GM12878 (cell line): Measurements from ENCODE around the gene TTI1. TPM values are rescaled to one million over a fixed set of nuclear protein-coding genes. Genes with fewer than 3 reads are reported as not detected.

Experiments
- ATAC-seq: fragments of 200-7000 bp; cut with Tn5 transposase; 3 replicates; pipeline ENCODE4 v1.9.1; 2020; ENCODE audit warnings: mild to moderate bottlenecking, moderate library complexity
- BruUV-seq: library from RNA; stranded (reverse); fragments of 400-500 nt; replicated peaks from 2 replicates; lab custom pipeline; 2021; lab: Mats Ljungman, UMichigan
- CTCF ChIA-PET: fragments of 300-600 bp; sonication (Branson Sonifier 250); formaldehyde crosslinking; extraction: SDS; loops from one replicate; lab custom pipeline; 2021; ENCODE audit warnings: inconsistent platforms; lab: Yijun Ruan, JAX
- POLR2A ChIA-PET: fragments of 350-600 bp; formaldehyde crosslinking; extraction: SDS; loops from one replicate; lab custom pipeline; 2021; ENCODE audit warnings: inconsistent platforms; lab: Charles Lee
- RAD21 ChIA-PET: fragments of 300-600 bp; sonication (Branson Sonifier 250); formaldehyde crosslinking; loops from one replicate; lab custom pipeline; 2023; ENCODE audit warnings: antibody characterized with exemption; ENCODE audit not compliant: unreplicated experiment; lab: Charles Lee
- SMC1A ChIA-PET: fragments of 300-600 bp; sonication (Branson Sonifier 250); formaldehyde crosslinking; loops from one replicate; lab custom pipeline; 2023; ENCODE audit not compliant: unreplicated experiment, uncharacterized antibody; lab: Charles Lee
- DNase-seq: peaks from one replicate; pipeline ENCODE4 v3.0.0-alpha.2; 2011; ENCODE audit warnings: low read depth, low spot score
- FAIRE-seq: peaks from 3 replicates; lab custom pipeline; 2011; peaks lifted over from hg19 to GRCh38; lab: Jason Lieb, UNC
- H2AFZ ChIP-seq: 2 replicates; pipeline ENCODE4 v1.6.0; 2011; ENCODE audit warnings: low read depth, low read length, control low read depth; ENCODE audit not compliant: control insufficient read depth
- H3K27ac ChIP-seq: 2 replicates; pipeline ENCODE4 v1.5.1; 2011; ENCODE audit warnings: control low read depth; ENCODE audit not compliant: control insufficient read depth, insufficient read depth
- H3K27me3 ChIP-seq, 2 experiments: replicated peaks in 1 of 2; 2 replicates each; pipeline versions ENCODE4 v1.6.0 to v1.6.1; 2011; ENCODE audit warnings: low read length in 1 of 2; ENCODE audit not compliant: control insufficient read depth in 2 of 2, insufficient read depth in 2 of 2
- H3K36me3 ChIP-seq, 2 experiments: 2 replicates each; pipeline ENCODE4 v1.5.1; 2011; ENCODE audit warnings: low read length in 1 of 2; ENCODE audit not compliant: control insufficient read depth in 2 of 2, insufficient read depth in 2 of 2
- H3K4me1 ChIP-seq: 2 replicates; pipeline ENCODE4 v1.6.1; 2011; ENCODE audit warnings: mild to moderate bottlenecking, low read length, moderate library complexity, mixed read lengths; ENCODE audit not compliant: control insufficient read depth, insufficient read depth
- H3K4me2 ChIP-seq: 2 replicates; pipeline ENCODE4 v1.6.0; 2011; ENCODE audit warnings: control low read depth; ENCODE audit not compliant: control insufficient read depth, insufficient read depth
- H3K4me3 ChIP-seq: fragments of 200-600 bp; sonication (generic); 2 replicates; pipeline ENCODE4 v1.5.1; 2016
- H3K79me2 ChIP-seq: 2 replicates; pipeline ENCODE4 v1.6.0; 2011; ENCODE audit warnings: low read length; ENCODE audit not compliant: control insufficient read depth, insufficient read depth
- H3K9ac ChIP-seq: 2 replicates; pipeline ENCODE4 v1.8.0; 2011; ENCODE audit warnings: low read length, control low read depth, mixed read lengths; ENCODE audit not compliant: control insufficient read depth, insufficient read depth
- H3K9me3 ChIP-seq: replicated peaks from 3 replicates; pipeline ENCODE4 v1.5.1; 2011; ENCODE audit warnings: mild to moderate bottlenecking, low read length; ENCODE audit not compliant: control insufficient read depth, insufficient read depth
- H4K20me1 ChIP-seq: 2 replicates; pipeline ENCODE4 v1.6.0; 2011; ENCODE audit not compliant: control insufficient read depth, insufficient read depth
- ASH2L ChIP-seq: fragments of 300-600, 200-600 bp; sonication (generic); IDR thresholded peaks from 2 replicates; pipeline ENCODE4 v1.6.1; 2017; ENCODE audit warnings: low read depth, mild to moderate bottlenecking, borderline replicate concordance
- CHD2 ChIP-seq: IDR thresholded peaks from 2 replicates; pipeline ENCODE4 v1.6.1; 2011; ENCODE audit warnings: low read depth, low read length, improper control_type of control experiment, borderline replicate concordance
- FOXM1 ChIP-seq: IDR thresholded peaks from 2 replicates; pipeline ENCODE4 v1.6.1; 2012; ENCODE audit warnings: low read depth, mild to moderate bottlenecking, inconsistent platforms, low read length, moderate library complexity
- HDAC6 ChIP-seq: fragments of 200-600 bp; sonication (generic); IDR thresholded peaks from one replicate; pipeline ENCODE4 v1.8.0; 2017; ENCODE audit warnings: antibody characterized with exemption; ENCODE audit not compliant: unreplicated experiment
- MTA3 ChIP-seq: IDR thresholded peaks from 2 replicates; pipeline ENCODE4 v1.6.1; 2012; ENCODE audit warnings: low read length, inconsistent platforms, borderline replicate concordance
- NFXL1 ChIP-seq: fragments of 450-650 bp; IDR thresholded peaks from 2 replicates; pipeline ENCODE4 v1.6.1; 2017; ENCODE audit warnings: antibody characterized with exemption, mild to moderate bottlenecking, borderline replicate concordance
- PKNOX1 ChIP-seq: fragments of 450-650 bp; IDR thresholded peaks from 2 replicates; pipeline ENCODE4 v1.6.1; 2016; ENCODE audit warnings: mild to moderate bottlenecking
- RB1 ChIP-seq: fragments of 450-650 bp; formaldehyde crosslinking; IDR thresholded peaks from 2 replicates; pipeline ENCODE4 v1.6.1; 2017; ENCODE audit warnings: mild to moderate bottlenecking, borderline replicate concordance
- RBBP5 ChIP-seq: fragments of 200-600 bp; sonication (generic); conservative IDR thresholded peaks from 2 replicates; pipeline ENCODE4 v1.6.1; 2016
- YBX1 ChIP-seq: fragments of 450-650 bp; IDR thresholded peaks from 2 replicates; pipeline ENCODE4 v1.6.1; 2016; ENCODE audit warnings: antibody characterized with exemption
- ZNF384 ChIP-seq: IDR thresholded peaks from 2 replicates; pipeline ENCODE4 v1.6.1; 2012; ENCODE audit warnings: low read depth, mild to moderate bottlenecking, low read length, improper control_type of control experiment, borderline replicate concordance
- WGBS: methylation state at CpG from one replicate; pipeline ENCODE4 v1.1.6; 2016; ENCODE audit warnings: low lambda C conversion rate; ENCODE audit not compliant: insufficient replicate concordance, insufficient coverage; ENCODE audit errors: missing lambda C conversion rate; 5-methylcytosine and 5-hydroxymethylcytosine counted together
- in situ Hi-C: fragments of 300-500 bp; cut with MboI; formaldehyde crosslinking; loops from 9 replicates; pipeline ENCODE4 v1.14.3; 2018; ENCODE audit warnings: mixed read lengths
- intact Hi-C: fragments of 100-400 bp; cut with micrococcal nuclease; formaldehyde crosslinking; loops from one replicate; pipeline ENCODE4 v1.14.2; 2022; ENCODE audit not compliant: unreplicated experiment
- polyA plus RNA-seq, 11 experiments: library from polyadenylated mRNA; depleted of rRNA in 4 of 11; unstranded in 6 of 11; stranded (reverse) in 5 of 11; fragments of >200 nt; fragmentation: Nextera tagmentation in 4 of 11; fragmentation: Illumina TruSeq in 1 of 11; extraction: Ambion mirVana in 4 of 11; extraction: Trizol in 1 of 11; gene quantifications; 1 replicate in 1 of 11; 2 replicates in 10 of 11; pipeline versions ENCODE4 v1.2.1 to v1.2.3, GENCODE V29; 2011 to 2016; ENCODE audit warnings: inconsistent platforms in 2 of 11, missing spikeins in 2 of 11, low read depth in 1 of 11
- total RNA-seq, 4 experiments: library from RNA; depleted of rRNA in 3 of 4; stranded (reverse); fragments of >200 nt in 3 of 4; fragmentation: Illumina TruSeq in 1 of 4; extraction: Trizol in 1 of 4; gene quantifications; 2 replicates each; pipeline versions ENCODE4 v1.2.1 to v1.2.3, GENCODE V29; 2013 to 2021
- TF ChIP-seq, protein P1 (sequence below): IDR thresholded peaks from 2 replicates; pipeline ENCODE4 v1.6.1; 2011; ENCODE audit warnings: low read depth, mild to moderate bottlenecking, low read length, moderate library complexity, borderline replicate concordance; ENCODE audit errors: extremely low read depth
- TF ChIP-seq, protein P2 (sequence below): fragments of 450-650 bp; IDR thresholded peaks from 2 replicates; pipeline ENCODE4 v1.6.1; 2016; ENCODE audit warnings: mild to moderate bottlenecking, moderate library complexity, borderline replicate concordance

Gene TTI1
- total and polyA plus RNA-seq, 10 of the 15 experiments (the other 5 are each of a cell fraction or from before 2014, with no cell fraction given) = 5.3 to 44.6 (median 24.9) TPM

DNA sequence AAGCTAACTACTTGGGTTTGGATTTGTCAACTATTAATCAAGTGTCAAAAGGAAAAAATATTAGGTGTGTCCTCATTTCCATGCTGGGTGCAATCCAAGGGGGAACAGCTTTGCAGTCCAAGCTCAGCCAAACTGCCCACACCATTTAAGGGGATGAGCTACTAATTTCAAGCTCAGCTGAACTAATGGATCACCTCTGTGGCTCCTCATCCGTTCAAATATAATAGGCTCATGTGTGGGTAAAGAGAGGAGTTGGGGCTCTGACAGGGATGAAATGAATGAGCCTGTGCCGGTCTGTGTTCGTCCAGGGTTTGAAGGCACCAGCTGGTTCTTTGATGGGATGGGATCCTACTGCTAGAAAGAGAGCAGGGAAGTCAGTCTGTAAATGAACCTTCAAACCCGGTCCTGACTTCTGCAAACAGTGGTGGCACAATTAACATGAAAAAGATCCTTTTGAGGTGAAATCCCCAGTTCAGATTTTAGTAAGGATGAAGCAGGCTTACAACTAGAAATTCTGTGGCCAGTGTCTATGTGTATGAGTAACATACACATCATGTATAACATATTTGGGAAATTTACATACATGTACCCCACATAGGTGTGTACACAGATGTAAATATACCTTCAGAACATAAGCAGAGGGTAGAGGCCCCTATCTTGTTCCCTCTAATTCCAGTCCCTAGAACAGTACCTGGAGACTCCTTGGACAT, 41.9 kb downstream of the TTI1 start:
- CTCF ChIA-PET = interaction anchor here (0.7 to 4.2 kb wide), 21 partner anchors 8 to 456 kb away, joined by 3 to 26 read pairs (median 4); partner anchors contain the start of genes RPRD1B, TTI1 and VSTM2L

More for the DNA sequence above, 41.9 kb downstream of the TTI1 start:
- Histone ChIP-seq H3K27me3 (no peaks in the 10 kb centered on the region), H3K36me3 (peaks cover 3 to 8% of the 10 kb centered on the region in 2 experiments; a peak in 3 of 4 replicates), H3K9me3 (no peaks in the 10 kb centered on the region), H4K20me1 (no peaks in the 10 kb centered on the region), H3K9ac (no peak overlapping the region), H3K4me3 (peak overlapping the region; percentile 13; the same call in 1 of the 2 replicates), H2AFZ (no peak overlapping the region), H3K4me2 (peak overlapping the region; percentile 36), H3K4me1 (peaks cover 33% of the 10 kb centered on the region), H3K79me2 (no peaks in the 10 kb centered on the region), H3K27ac (peak overlapping the region; percentile 63)
- RAD21 ChIA-PET = interaction anchor here (0.7 to 1.8 kb wide), 5 partner anchors 67 to 426 kb away, joined by 3 to 10 read pairs (median 3); no protein-coding TSS in a partner anchor
- WGBS = 62% methylated on average over 4 of the region's 4 CpGs
- DNase-seq (no peak), ATAC-seq (peak; percentile 7; the same call in 2 of the 3 replicates), FAIRE-seq (no peak)
- in situ Hi-C loops = loop anchor here (5.0 to 10.0 kb wide), 3 partner anchors 84 to 727 kb away; partner anchors contain the start of gene GHRH
- SMC1A ChIA-PET = interaction anchor here (0.7 to 2.6 kb wide), 20 partner anchors 14 to 795 kb away, joined by 3 to 12 read pairs (median 4); no protein-coding TSS in a partner anchor
- POLR2A ChIA-PET = interaction anchor here (1.0 kb wide), 1 partner anchor 67 kb away, joined by 3 read pairs; no protein-coding TSS in a partner anchor
- intact Hi-C loops = loop anchor here (2.0 to 10.0 kb wide), 4 partner anchors 189 to 427 kb away; no protein-coding TSS in a partner anchor
- TF ChIP-seq, protein P1, sequence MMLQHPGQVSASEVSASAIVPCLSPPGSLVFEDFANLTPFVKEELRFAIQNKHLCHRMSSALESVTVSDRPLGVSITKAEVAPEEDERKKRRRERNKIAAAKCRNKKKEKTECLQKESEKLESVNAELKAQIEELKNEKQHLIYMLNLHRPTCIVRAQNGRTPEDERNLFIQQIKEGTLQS = no peak
- TF ChIP-seq MTA3 (no peak), ASH2L (no peak), NFXL1 (no peak), PKNOX1 (no peak), CHD2 (no peak), HDAC6 (no peak), RB1 (no peak), RBBP5 (no peak), FOXM1 (no peak), ZNF384 (no peak), YBX1 (no peak)
- TF ChIP-seq, protein P2, sequence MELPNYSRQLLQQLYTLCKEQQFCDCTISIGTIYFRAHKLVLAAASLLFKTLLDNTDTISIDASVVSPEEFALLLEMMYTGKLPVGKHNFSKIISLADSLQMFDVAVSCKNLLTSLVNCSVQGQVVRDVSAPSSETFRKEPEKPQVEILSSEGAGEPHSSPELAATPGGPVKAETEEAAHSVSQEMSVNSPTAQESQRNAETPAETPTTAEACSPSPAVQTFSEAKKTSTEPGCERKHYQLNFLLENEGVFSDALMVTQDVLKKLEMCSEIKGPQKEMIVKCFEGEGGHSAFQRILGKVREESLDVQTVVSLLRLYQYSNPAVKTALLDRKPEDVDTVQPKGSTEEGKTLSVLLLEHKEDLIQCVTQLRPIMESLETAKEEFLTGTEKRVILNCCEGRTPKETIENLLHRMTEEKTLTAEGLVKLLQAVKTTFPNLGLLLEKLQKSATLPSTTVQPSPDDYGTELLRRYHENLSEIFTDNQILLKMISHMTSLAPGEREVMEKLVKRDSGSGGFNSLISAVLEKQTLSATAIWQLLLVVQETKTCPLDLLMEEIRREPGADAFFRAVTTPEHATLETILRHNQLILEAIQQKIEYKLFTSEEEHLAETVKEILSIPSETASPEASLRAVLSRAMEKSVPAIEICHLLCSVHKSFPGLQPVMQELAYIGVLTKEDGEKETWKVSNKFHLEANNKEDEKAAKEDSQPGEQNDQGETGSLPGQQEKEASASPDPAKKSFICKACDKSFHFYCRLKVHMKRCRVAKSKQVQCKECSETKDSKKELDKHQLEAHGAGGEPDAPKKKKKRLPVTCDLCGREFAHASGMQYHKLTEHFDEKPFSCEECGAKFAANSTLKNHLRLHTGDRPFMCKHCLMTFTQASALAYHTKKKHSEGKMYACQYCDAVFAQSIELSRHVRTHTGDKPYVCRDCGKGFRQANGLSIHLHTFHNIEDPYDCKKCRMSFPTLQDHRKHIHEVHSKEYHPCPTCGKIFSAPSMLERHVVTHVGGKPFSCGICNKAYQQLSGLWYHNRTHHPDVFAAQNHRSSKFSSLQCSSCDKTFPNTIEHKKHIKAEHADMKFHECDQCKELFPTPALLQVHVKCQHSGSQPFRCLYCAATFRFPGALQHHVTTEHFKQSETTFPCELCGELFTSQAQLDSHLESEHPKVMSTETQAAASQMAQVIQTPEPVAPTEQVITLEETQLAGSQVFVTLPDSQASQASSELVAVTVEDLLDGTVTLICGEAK = no peak
- BruUV-seq = no TSS peak
